GM21381 (cell line): ENCODE results near the gene PGR.
"Not testable (repeated sequence)": the region's sequence is repeated elsewhere in the genome, so short reads cannot be mapped to it uniquely, and the experiment has no call there.

Source experiments
- ATAC-seq: cut with Tn5 transposase; IDR thresholded peaks from one replicate; pipeline ENCODE4 v1.9.1; 2021; ENCODE audit warnings: mild to moderate bottlenecking, moderate library complexity; ENCODE audit not compliant: unreplicated experiment

Gene PGR

DNA sequence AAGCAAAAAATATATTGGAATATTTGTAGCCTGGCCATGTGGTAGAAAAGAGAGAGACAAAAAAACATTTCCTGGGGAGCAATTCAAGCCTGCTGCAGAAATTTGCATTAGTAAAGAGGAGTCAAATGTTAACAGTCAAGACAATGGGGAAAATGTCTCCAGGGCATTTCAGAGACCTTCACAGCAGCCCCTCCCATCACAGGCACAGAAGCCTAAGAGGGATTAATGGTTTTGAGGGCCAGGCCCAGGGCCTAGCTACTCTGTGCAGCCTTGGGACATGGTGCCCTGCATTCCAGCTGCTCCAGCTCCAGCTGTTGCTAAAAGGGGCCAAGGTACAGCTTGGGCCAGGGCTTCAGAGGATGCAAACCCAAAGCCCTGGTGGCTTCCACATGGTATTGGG lies 46.8 kb downstream of the PGR start:
- ATAC-seq = no peak

- ATAC-seq = no peak
These were observed 65.9 kb downstream of the PGR start for GRCh38 chr11:101063706-101064105.

DNA sequence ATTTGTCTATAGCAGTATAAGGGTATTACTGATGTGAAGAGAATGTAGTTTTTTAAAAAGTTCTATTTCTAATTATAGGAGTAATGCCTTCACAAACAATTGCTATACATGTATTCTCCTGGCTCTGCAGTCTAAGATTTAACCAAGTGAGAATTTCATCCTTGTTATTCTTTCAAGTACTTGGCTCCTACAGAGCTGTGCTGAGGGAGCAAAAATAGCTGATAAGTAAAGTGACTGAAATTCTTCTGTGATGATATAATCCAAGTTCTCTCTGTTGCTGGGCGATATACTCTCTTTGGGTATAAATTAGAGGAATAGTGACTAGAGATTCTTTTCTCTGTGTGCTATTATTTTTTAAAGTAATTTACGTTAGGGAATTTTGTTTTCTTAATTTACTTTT lies 68.0 kb downstream of the PGR start:
- ATAC-seq = no peak

GRCh38 chr11:101059331-101059730 lies 70.3 kb downstream of the PGR start:
- ATAC-seq = no peak

DNA sequence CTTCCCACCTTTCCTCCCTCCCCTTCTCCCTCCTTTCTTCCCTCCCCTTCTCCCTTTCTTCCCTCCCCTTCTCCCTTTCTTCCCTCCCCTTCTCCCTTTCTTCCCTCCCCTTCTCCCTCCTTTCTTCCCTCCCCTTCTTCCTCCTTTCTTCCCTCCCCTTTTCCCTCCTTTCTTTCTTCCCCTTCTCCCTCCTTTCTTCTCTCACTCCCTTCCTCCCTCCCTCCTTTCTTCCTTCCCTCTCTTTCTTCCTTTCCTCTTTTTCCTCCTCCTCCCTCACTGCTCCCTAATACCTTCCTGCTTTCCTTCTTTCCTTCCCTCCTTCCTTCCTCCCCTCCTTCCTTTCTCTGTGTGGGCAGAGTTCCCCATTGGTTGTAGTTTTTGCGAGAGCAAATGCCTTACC lies 76.1 kb downstream of the PGR start:
- no peak for ATAC-seq

DNA sequence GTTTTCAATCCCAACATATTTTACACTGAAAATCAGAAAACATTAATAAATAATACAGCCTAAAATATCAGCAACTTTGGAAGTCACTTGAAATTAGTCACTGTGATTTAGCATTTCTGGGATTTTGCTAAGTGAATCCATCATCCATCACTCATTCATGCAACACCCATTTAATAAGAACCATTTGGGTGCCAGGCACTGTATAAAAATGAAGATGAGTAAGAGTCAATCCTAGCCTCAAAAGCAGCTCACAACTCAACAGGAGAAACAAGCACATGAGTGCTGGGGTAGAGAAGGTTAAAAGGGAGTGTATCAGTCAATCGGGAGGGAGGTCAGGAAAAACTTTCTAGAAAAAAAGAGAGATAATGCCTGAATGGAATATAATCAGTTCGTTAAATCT lies 77.9 kb downstream of the PGR start:
- ATAC-seq = no peak

GRCh38 chr11:101049813-101050212 lies 79.8 kb downstream of the PGR start:
- no peak for ATAC-seq

GRCh38 chr11:101049123-101049522 lies 80.5 kb downstream of the PGR start:
- no peak for ATAC-seq

- ATAC-seq = no peak
These were observed 81.1 kb downstream of the PGR start for GRCh38 chr11:101048479-101048878.

DNA sequence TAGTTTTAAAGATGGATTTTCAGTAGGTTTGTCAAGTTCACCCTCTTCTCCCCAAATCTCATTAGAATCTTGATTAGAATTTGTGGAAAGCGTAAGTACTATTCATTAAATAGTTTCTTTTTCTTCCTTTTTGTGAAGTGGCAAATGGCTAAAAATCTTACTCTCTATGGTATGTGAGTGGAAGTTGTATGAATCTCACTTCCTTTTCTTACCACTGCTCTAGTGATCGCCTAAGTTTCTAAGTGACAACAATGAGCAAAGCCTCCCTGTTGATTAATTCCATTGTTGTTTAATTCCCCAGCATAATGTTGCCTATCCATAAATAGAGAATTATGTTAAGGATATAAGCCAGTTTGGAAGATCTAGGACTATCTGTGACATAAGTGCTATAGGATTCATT lies 82.7 kb downstream of the PGR start:
- no peak for ATAC-seq

- ATAC-seq = no peak
These were observed 84.2 kb downstream of the PGR start for GRCh38 chr11:101045415-101045814.

GRCh38 chr11:101043940-101044339 lies 85.7 kb downstream of the PGR start:
- ATAC-seq = no peak

GRCh38 chr11:101035872-101036271 lies 93.7 kb downstream of the PGR start:
- no peak for ATAC-seq

- ATAC-seq = no peak
These were observed 95.5 kb downstream of the PGR start for GRCh38 chr11:101034076-101034475.

GRCh38 chr11:101032991-101033390 lies 96.6 kb downstream of the PGR start:
- ATAC-seq = no peak

- no peak for ATAC-seq
These were observed 97.9 kb downstream of the PGR start for GRCh38 chr11:101031713-101032112.

DNA sequence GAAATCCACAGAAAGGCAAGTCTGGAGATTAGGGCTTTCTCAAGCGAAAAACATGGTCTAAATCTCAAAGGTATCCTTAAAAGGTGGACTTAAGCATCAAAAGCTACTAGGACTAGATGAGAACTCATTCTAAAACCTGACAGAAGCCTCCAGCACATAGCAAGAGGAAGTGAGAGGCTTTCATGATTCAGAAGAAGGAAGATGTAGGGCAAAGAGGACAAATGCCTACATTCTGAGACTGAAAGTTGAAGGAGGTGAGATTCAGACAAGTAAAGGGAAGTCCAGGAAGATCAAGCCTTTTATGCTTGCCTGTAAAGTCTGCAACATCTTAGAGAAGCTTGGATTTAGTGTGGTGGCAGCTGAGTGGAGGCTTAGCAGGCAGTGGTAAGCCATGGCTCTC lies 98.9 kb downstream of the PGR start:
- no peak for ATAC-seq

DNA sequence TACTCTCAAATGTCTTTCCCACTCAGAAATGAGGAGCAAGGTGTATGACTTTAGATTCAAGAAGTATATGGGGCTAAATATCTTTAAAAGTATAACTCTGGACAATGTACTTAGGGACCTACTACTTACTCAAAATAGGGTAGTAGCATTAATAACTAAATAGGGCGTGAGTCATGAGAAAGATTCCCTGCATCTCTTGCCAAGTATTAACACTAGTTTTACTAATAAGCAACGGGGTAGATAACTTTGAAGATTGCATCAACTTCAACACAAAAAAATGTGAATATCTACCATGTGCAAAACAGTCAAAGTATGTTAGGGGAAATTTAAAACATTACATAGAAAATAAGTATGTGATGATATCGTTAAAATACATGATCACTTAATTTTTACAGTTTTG lies 99.6 kb downstream of the PGR start:
- ATAC-seq = no peak

GRCh38 chr11:101028644-101029043 lies 101.0 kb downstream of the PGR start:
- no peak for ATAC-seq

DNA sequence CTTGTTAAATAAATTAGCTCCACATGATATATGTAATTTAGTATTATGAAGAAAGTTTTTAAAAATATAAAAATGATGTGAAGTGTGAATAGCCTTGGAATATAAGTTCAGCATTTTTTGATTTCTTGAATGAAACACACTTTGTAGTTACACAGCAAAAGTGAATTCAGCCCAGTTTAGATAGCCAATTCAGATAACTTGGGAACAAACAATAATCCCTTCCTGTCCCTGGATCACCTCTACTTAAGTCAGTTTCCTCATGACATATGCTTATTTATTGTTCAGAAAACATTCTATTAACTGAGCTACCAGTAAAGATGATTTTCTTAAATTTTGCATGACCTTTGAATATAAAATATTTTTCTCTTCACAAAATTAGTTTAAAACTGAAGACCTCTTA lies 107.4 kb downstream of the PGR start:
- no peak for ATAC-seq

- no peak for ATAC-seq
These were observed 109.7 kb downstream of the PGR start for GRCh38 chr11:101019870-101020269.

GRCh38 chr11:101014600-101015285 lies 114.9 kb downstream of the PGR start:
- no peak for ATAC-seq

DNA sequence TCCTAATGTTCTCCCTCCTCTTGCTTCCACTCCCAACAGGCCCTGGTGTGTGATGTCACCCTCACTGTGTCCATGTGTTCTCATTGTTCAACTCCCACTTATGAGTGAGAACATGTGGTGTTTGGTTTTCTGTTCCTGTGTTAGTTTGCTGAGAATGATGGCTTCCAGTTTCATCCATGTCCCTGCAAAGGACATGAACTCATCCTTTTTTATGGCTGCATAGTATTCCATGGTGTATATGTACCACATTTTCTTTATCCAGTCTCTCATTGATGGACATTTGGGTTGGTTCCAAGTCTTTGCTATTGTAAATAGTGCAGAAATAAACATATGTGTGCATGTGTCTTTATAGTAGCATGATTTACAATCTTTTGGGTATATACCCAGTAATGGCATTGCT lies 115.9 kb downstream of the PGR start:
- not testable (repeated sequence) for ATAC-seq
